H9 (cell line): ENCODE measurements around the gene FAM170A. TPM values are rescaled to one million over a fixed set of nuclear protein-coding genes. Genes with fewer than 3 reads are reported as not detected.

Experiments used
- DNase-seq: peaks from one replicate; pipeline ENCODE4 v3.0.0-alpha.2; 2017
- H2AFZ ChIP-seq: one replicate; pipeline ENCODE4 v1.6.1; 2013; ENCODE audit warnings: mild to moderate bottlenecking, low read length, control low read depth, moderate library complexity
- H2AK5ac ChIP-seq: 2 replicates; pipeline ENCODE4 v1.6.1; 2013; ENCODE audit warnings: low read length, control low read depth, mixed read lengths; ENCODE audit not compliant: insufficient read length
- H2BK120ac ChIP-seq: one replicate; pipeline ENCODE4 v1.6.1; 2013; ENCODE audit warnings: low read depth, mild to moderate bottlenecking, low read length, control low read depth, inconsistent platforms; ENCODE audit not compliant: poor library complexity, severe bottlenecking
- H2BK12ac ChIP-seq: 2 replicates; pipeline ENCODE4 v1.6.1; 2013; ENCODE audit warnings: low read length, control low read depth, mixed read lengths, low read depth; ENCODE audit not compliant: insufficient read length
- H2BK15ac ChIP-seq: 2 replicates; pipeline ENCODE4 v1.6.1; 2013; ENCODE audit warnings: low read depth, low read length, control low read depth
- H2BK20ac ChIP-seq: one replicate; pipeline ENCODE4 v1.6.1; 2013; ENCODE audit warnings: low read depth, mild to moderate bottlenecking, low read length, control low read depth, inconsistent platforms; ENCODE audit not compliant: poor library complexity, severe bottlenecking
- H2BK5ac ChIP-seq: 2 replicates; pipeline ENCODE4 v1.6.1; 2013; ENCODE audit warnings: low read length, control low read depth, mixed read lengths; ENCODE audit not compliant: insufficient read length
- H3K14ac ChIP-seq: 2 replicates; pipeline ENCODE4 v1.6.1; 2013; ENCODE audit warnings: low read length, control low read depth; ENCODE audit not compliant: insufficient read depth
- H3K18ac ChIP-seq: 2 replicates; pipeline ENCODE4 v1.6.1; 2013; ENCODE audit warnings: low read depth, mild to moderate bottlenecking, mixed read lengths, low read length, control low read depth; ENCODE audit not compliant: insufficient read length
- H3K23ac ChIP-seq: 2 replicates; pipeline ENCODE4 v1.6.1; 2013; ENCODE audit warnings: low read length, control low read depth, mixed read lengths, low read depth; ENCODE audit not compliant: insufficient read length
- H3K23me2 ChIP-seq: 2 replicates; pipeline ENCODE4 v1.6.1; 2013; ENCODE audit warnings: low read depth, mild to moderate bottlenecking, mixed read lengths, low read length, control low read depth; ENCODE audit not compliant: insufficient read length, poor library complexity, severe bottlenecking
- H3K27ac ChIP-seq: 2 replicates; pipeline ENCODE4 v1.5.1; 2013; ENCODE audit warnings: low read length, control low read depth, mixed read lengths, low read depth; ENCODE audit not compliant: insufficient read length
- H3K27me3 ChIP-seq: 2 replicates; pipeline ENCODE4 v1.6.1; 2013; ENCODE audit warnings: low read length, control low read depth, inconsistent platforms; ENCODE audit not compliant: insufficient read depth
- H3K4ac ChIP-seq: 2 replicates; pipeline ENCODE4 v1.6.1; 2013; ENCODE audit warnings: low read depth, mild to moderate bottlenecking, control low read depth, inconsistent platforms, low read length, moderate library complexity
- H3K4me1 ChIP-seq: 2 replicates; pipeline ENCODE4 v1.6.1; 2013; ENCODE audit warnings: low read length, control low read depth, inconsistent platforms; ENCODE audit not compliant: insufficient read depth
- H3K4me2 ChIP-seq: 2 replicates; pipeline ENCODE4 v1.6.1; 2013; ENCODE audit warnings: low read length, control low read depth, mixed read lengths; ENCODE audit not compliant: insufficient read length, insufficient read depth
- H3K56ac ChIP-seq: 2 replicates; pipeline ENCODE4 v1.6.1; 2013; ENCODE audit warnings: low read depth, mild to moderate bottlenecking, mixed read lengths, low read length, control low read depth; ENCODE audit not compliant: insufficient read length
- H3K79me1 ChIP-seq: 2 replicates; pipeline ENCODE4 v1.6.1; 2013; ENCODE audit warnings: low read depth, mild to moderate bottlenecking, moderate library complexity, low read length, control low read depth, inconsistent platforms; ENCODE audit not compliant: insufficient read depth, poor library complexity, severe bottlenecking
- H3K79me2 ChIP-seq: 2 replicates; pipeline ENCODE4 v1.6.1; 2013; ENCODE audit warnings: low read length, control low read depth, inconsistent platforms; ENCODE audit not compliant: insufficient read depth
- H3K9ac ChIP-seq: 2 replicates; pipeline ENCODE4 v1.6.1; 2013; ENCODE audit warnings: low read length, control low read depth, mixed read lengths; ENCODE audit not compliant: insufficient read length; ENCODE audit errors: extremely low read depth
- H3K9me3 ChIP-seq: one replicate; pipeline ENCODE4 v1.6.1; 2013; ENCODE audit warnings: low read depth, low read length, inconsistent platforms; ENCODE audit not compliant: control insufficient read depth
- H3T11ph ChIP-seq: one replicate; pipeline ENCODE4 v1.6.1; 2013; ENCODE audit warnings: mild to moderate bottlenecking, low read length, control low read depth, inconsistent platforms
- H4K20me1 ChIP-seq: one replicate; pipeline ENCODE4 v1.6.1; 2013; ENCODE audit not compliant: control insufficient read depth, insufficient read length, insufficient read depth
- H4K5ac ChIP-seq: 2 replicates; pipeline ENCODE4 v1.6.1; 2013; ENCODE audit warnings: low read depth, mild to moderate bottlenecking, mixed read lengths, low read length, control low read depth; ENCODE audit not compliant: insufficient read length
- H4K8ac ChIP-seq: replicated peaks from 2 replicates; pipeline ENCODE4 v1.6.1; 2013; ENCODE audit warnings: low read length, control low read depth, mixed read lengths, low read depth; ENCODE audit not compliant: insufficient read length
- H4K91ac ChIP-seq: 2 replicates; pipeline ENCODE4 v1.6.1; 2013; ENCODE audit warnings: low read depth, mild to moderate bottlenecking, moderate library complexity, mixed read lengths, low read length, control low read depth; ENCODE audit not compliant: insufficient read length
- H3K27ac Mint-ChIP-seq, 3 experiments: 2 replicates in 2 of 3; 3 replicates in 1 of 3; pipeline ENCODE4 v1.8.0; 2020 to 2021; ENCODE audit warnings: mixed read lengths in 3 of 3, mild to moderate bottlenecking in 1 of 3, moderate library complexity in 1 of 3
- H3K27me3 Mint-ChIP-seq: 2 replicates; pipeline ENCODE4 v1.8.0; 2021; ENCODE audit warnings: low read depth, mild to moderate bottlenecking, moderate library complexity, mixed read lengths
- H3K36me3 Mint-ChIP-seq, 3 experiments: 2 replicates in 2 of 3; 3 replicates in 1 of 3; pipeline ENCODE4 v1.8.0; 2020 to 2021; ENCODE audit warnings: low read depth in 3 of 3, mixed read lengths in 3 of 3; ENCODE audit not compliant: insufficient read depth in 1 of 3
- H3K4me1 Mint-ChIP-seq, 2 experiments: 2 replicates each; pipeline ENCODE4 v1.8.0; 2020; ENCODE audit warnings: mixed read lengths in 2 of 2
- H3K4me3 Mint-ChIP-seq, 2 experiments: 2 replicates in 1 of 2; 3 replicates in 1 of 2; pipeline ENCODE4 v1.8.0; 2020 to 2021; ENCODE audit warnings: mild to moderate bottlenecking in 2 of 2, mixed read lengths in 2 of 2, moderate library complexity in 1 of 2
- H3K9me3 Mint-ChIP-seq, 2 experiments: 2 replicates in 1 of 2; 3 replicates in 1 of 2; pipeline ENCODE4 v1.8.0; 2020; ENCODE audit warnings: mild to moderate bottlenecking in 2 of 2, mixed read lengths in 2 of 2, moderate library complexity in 1 of 2
- CTCF ChIP-seq: fragments of 200-600 bp; sonication (generic); conservative IDR thresholded peaks from 3 replicates; pipeline ENCODE4 v1.8.0; 2021; ENCODE audit warnings: antibody characterized with exemption, mild to moderate bottlenecking
- WGBS: extraction: QIAGEN DNeasy Blood & Tissue Kit; methylation state at CpG from one replicate; pipeline ENCODE4 v1.1.7; 2013; ENCODE audit warnings: missing lambda C conversion rate, low lambda C conversion rate, mixed read lengths; ENCODE audit not compliant: insufficient read length; ENCODE audit errors: extremely low coverage; 5-methylcytosine and 5-hydroxymethylcytosine counted together
- total RNA-seq: library from RNA; stranded (reverse); gene quantifications from 2 replicates; pipeline ENCODE4 v1.2.1, GENCODE V29; 2021

FAM170A gene
- total RNA-seq, 1 experiment from 2014 or later: not detected

DNA sequence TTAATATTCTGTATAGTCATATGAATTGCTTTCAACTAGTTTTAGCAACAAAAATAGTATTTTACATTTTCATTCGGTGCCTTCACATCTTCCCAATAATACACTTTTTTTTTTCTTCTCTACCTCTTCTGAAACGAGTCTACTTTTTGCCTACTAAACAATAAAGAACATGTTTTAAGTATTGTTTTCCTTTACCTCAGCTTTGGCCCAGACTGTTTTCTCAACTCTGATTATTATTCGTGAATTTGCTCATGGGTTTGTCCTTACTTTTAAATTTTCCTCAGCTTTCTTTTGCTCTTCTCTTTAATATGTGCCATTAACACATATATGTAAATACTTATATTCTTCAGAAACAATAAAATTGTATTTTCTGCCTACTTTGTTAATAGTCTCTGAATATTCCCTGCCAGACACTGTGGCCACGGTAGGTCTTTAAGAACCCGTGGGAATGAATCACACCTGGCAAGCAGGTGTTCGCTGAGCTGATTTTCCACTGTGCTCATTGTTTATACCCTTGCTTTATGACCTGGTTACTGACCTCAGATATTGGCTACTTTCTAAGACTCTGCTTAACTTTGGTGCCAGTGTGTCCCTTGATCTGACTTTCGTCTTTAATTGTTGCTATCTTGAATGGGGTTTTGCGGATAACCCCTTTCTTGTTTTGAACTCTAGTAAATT is 49.1 kb downstream of the FAM170A start:
- no peak overlapping the region for H3K27ac ChIP-seq
- no peak overlapping the region for H3K27ac Mint-ChIP-seq
- no CpG with 5 or more reads among the region's 8 CpGs for WGBS
- H4K8ac ChIP-seq: no peak overlapping the region
- no peak overlapping the region for H3K23ac ChIP-seq
- no peak overlapping the region for H4K91ac ChIP-seq
- no peak overlapping the region for H2AK5ac ChIP-seq
- peaks cover 0 to 4% (median 0%) of the 10 kb centered on the region in 3 experiments; a peak in 3 of 7 replicates for H3K36me3 Mint-ChIP-seq
- H3K9me3 Mint-ChIP-seq: peaks cover 3% of the 10 kb centered on the region in 2 experiments; a peak in 2 of 5 replicates
- H3K4me1 Mint-ChIP-seq: peaks cover 6 to 10% of the 10 kb centered on the region in 2 experiments
- H3K27me3 Mint-ChIP-seq: no peaks in the 10 kb centered on the region
- no peak overlapping the region for H3K4me2 ChIP-seq
- no peak overlapping the region for H3K18ac ChIP-seq
- no peaks in the 10 kb centered on the region for H4K20me1 ChIP-seq
- H2BK12ac ChIP-seq: no peak overlapping the region
- no peak overlapping the region for H4K5ac ChIP-seq
- no peak overlapping the region for H2BK20ac ChIP-seq
- no peak overlapping the region for H2BK15ac ChIP-seq
- no peak overlapping the region for H2BK120ac ChIP-seq
- H3K4me1 ChIP-seq: no peaks in the 10 kb centered on the region
- no peak overlapping the region for H3K56ac ChIP-seq
- H3K79me1 ChIP-seq: no peaks in the 10 kb centered on the region
- no peak overlapping the region for H3T11ph ChIP-seq
- H3K4ac ChIP-seq: no peak overlapping the region
- DNase-seq: no peak
- H3K27me3 ChIP-seq: no peaks in the 10 kb centered on the region
- no peaks in the 10 kb centered on the region for H3K23me2 ChIP-seq
- H2AFZ ChIP-seq: no peak overlapping the region
- TF ChIP-seq CTCF: no peak
- no peak overlapping the region for H3K14ac ChIP-seq
- H3K9me3 ChIP-seq: no peaks in the 10 kb centered on the region
- no peaks in the 10 kb centered on the region for H3K79me2 ChIP-seq
- H3K4me3 Mint-ChIP-seq: no peak overlapping the region
- no peak overlapping the region for H2BK5ac ChIP-seq
- H3K9ac ChIP-seq: no peak overlapping the region
